Nephron (organoid): ENCODE data around the gene CASKIN1.

Experiments used
- H3K27ac Mint-ChIP-seq, 3 experiments: 2 replicates each; pipeline ENCODE4 v1.8.0; 2020; ENCODE audit warnings: mixed read lengths in 3 of 3, mild to moderate bottlenecking in 2 of 3, moderate library complexity in 1 of 3
- H3K27me3 Mint-ChIP-seq: 2 replicates; pipeline ENCODE4 v1.8.0; 2021; ENCODE audit warnings: low read depth, mild to moderate bottlenecking, moderate library complexity, mixed read lengths
- H3K36me3 Mint-ChIP-seq: 2 replicates; pipeline ENCODE4 v1.8.0; 2020; ENCODE audit warnings: low read depth, mixed read lengths
- H3K4me1 Mint-ChIP-seq: 2 replicates; pipeline ENCODE4 v1.8.0; 2020; ENCODE audit warnings: mixed read lengths
- H3K4me3 Mint-ChIP-seq, 3 experiments: 2 replicates each; pipeline ENCODE4 v1.8.0; 2020; ENCODE audit warnings: mild to moderate bottlenecking in 3 of 3, mixed read lengths in 3 of 3, moderate library complexity in 2 of 3
- H3K9me3 Mint-ChIP-seq: 2 replicates; pipeline ENCODE4 v1.8.0; 2020; ENCODE audit warnings: mixed read lengths
- CTCF ChIP-seq, 3 experiments: fragments of 200-600 bp; sonication (generic); IDR thresholded peaks; one replicate each; pipeline ENCODE4 v1.5.0; 2021; ENCODE audit warnings: antibody characterized with exemption in 3 of 3; ENCODE audit not compliant: unreplicated experiment in 3 of 3

CASKIN1 gene

GRCh38 chr16:2223221-2223941 lies 27.0 kb upstream of the CASKIN1 start, which contains the start of gene E4F1:
TSS of gene E4F1 (plus strand) at chr16:2223591. CDS start at chr16:2223614, 23 bp downstream.
- Mint-ChIP-seq H3K4me1 (no peaks in the 10 kb centered on the region), H3K9me3 (no peaks in the 10 kb centered on the region), H3K27me3 (no peaks in the 10 kb centered on the region), H3K4me3 (peak within 1 kb of the TSS; percentile 86 to 93 (median 88)), H3K27ac (peak within 1 kb of the TSS; percentile 39 to 93 (median 90)), H3K36me3 (no peaks in the 10 kb centered on the region)
- TF ChIP-seq CTCF (IDR thresholded peaks at IDR 0.05; ENCODE audit: unreplicated experiment in 3 of 3): no peak

GRCh38 chr16:2216330-2216729 lies 19.9 kb upstream of the CASKIN1 start:
- Mint-ChIP-seq H3K27me3 (no peaks in the 10 kb centered on the region), H3K27ac (peak overlapping the region in 2 of 3 experiments; percentile 28 to 44), H3K36me3 (no peaks in the 10 kb centered on the region), H3K9me3 (no peaks in the 10 kb centered on the region), H3K4me3 (peak overlapping the region; percentile 66 to 85 (median 71)), H3K4me1 (peaks cover 20% of the 10 kb centered on the region)
- no peak for TF ChIP-seq CTCF (IDR thresholded peaks at IDR 0.05; ENCODE audit: unreplicated experiment in 3 of 3)

- H3K27ac Mint-ChIP-seq: peak within 1 kb of the TSS in 2 of 3 experiments; percentile 90 to 93
- H3K9me3 Mint-ChIP-seq: no peaks in the 10 kb centered on the region
- no peaks in the 10 kb centered on the region for H3K36me3 Mint-ChIP-seq
- no peak for TF ChIP-seq CTCF (IDR thresholded peaks at IDR 0.05; ENCODE audit: unreplicated experiment in 3 of 3)
- H3K4me3 Mint-ChIP-seq: peak within 1 kb of the TSS; percentile 85 to 91 (median 87)
- H3K27me3 Mint-ChIP-seq: no peaks in the 10 kb centered on the region
- H3K4me1 Mint-ChIP-seq: peaks cover 20% of the 10 kb centered on the region
These were observed 18.2 kb upstream of the CASKIN1 start, which contains the start of gene PGP for GRCh38 chr16:2214719-2214968. TSS of gene PGP (minus strand) at chr16:2214840. CDS start at chr16:2214777, 63 bp downstream.

DNA sequence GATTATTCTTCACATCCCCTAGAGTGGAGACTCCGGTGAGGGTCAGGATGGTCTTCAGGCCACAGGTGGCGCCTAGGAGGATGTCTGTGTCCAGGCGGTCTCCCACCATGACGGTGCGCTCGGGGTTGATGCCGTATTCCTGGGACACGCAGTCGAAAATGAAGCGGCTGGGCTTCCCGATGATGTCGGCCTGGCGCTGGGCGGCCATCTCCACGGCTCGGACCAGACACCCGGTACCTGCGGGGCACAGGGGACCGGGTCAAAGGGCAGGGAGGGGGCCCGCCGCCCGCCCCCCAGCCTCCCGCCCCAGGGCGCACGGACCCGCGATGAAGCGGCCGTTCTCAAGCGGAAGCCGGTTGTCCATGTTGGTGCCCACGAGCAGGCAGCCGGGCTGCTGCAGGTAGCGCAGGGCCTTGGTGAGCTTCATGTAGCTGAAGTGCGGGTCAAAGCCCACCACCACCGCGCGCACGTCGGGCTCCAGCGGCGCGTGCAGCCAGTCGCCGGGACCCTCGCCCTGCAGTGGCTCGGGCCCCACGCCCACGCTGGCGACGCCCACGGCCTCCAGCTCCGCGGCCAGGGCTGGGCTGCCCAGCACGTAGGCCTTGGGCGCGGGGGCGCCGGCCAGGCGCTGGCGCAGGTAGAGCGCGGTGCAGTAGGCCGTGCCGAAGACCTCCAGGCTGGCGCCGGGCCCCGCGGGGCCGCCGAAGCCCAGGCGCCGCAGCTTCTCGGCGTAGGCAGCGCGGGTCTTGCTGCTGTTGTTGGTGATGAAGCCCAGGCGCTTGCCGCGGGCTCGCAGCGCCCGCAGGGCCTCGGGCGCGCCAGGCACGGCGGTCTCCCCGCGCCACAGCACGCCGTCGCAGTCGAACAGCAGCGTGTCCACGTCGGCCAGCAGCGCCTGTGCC lies 17.7 kb upstream of the CASKIN1 start:
- no peak for TF ChIP-seq CTCF (IDR thresholded peaks at IDR 0.05; ENCODE audit: unreplicated experiment in 3 of 3)
- no peaks in the 10 kb centered on the region for H3K27me3 Mint-ChIP-seq
- no peaks in the 10 kb centered on the region for H3K36me3 Mint-ChIP-seq
- peak overlapping the region; percentile 79 to 89 (median 85) for H3K4me3 Mint-ChIP-seq
- H3K9me3 Mint-ChIP-seq: no peaks in the 10 kb centered on the region
- H3K27ac Mint-ChIP-seq: peak overlapping the region in 2 of 3 experiments; percentile 28 to 57
- peaks cover 20% of the 10 kb centered on the region for H3K4me1 Mint-ChIP-seq

- Mint-ChIP-seq H3K27me3 (no peaks in the 10 kb centered on the region), H3K27ac (peak overlapping the region in 2 of 3 experiments; percentile 28 to 57), H3K36me3 (peaks cover 3% of the 10 kb centered on the region), H3K4me3 (peak overlapping the region; percentile 79 to 89 (median 85)), H3K9me3 (no peaks in the 10 kb centered on the region), H3K4me1 (peaks cover 23% of the 10 kb centered on the region)
- TF ChIP-seq CTCF (IDR thresholded peaks at IDR 0.05; ENCODE audit: unreplicated experiment in 3 of 3): no peak
These were observed 16.2 kb upstream of the CASKIN1 start for GRCh38 chr16:2212362-2213324.
